GM19023 (cell line): ENCODE data around the gene SPTLC2.
A peak's percentile ranks its signal among the peaks of the same experiment; 100 is the strongest.
"Not testable (repeated sequence)": the region's sequence is repeated elsewhere in the genome, so short reads cannot be mapped to it uniquely, and the experiment has no call there.

ENCODE experiments used
- ATAC-seq: cut with Tn5 transposase; IDR thresholded peaks from one replicate; pipeline ENCODE4 v1.9.1; 2021; ENCODE audit warnings: mild to moderate bottlenecking, moderate library complexity; ENCODE audit not compliant: unreplicated experiment

Gene SPTLC2

DNA sequence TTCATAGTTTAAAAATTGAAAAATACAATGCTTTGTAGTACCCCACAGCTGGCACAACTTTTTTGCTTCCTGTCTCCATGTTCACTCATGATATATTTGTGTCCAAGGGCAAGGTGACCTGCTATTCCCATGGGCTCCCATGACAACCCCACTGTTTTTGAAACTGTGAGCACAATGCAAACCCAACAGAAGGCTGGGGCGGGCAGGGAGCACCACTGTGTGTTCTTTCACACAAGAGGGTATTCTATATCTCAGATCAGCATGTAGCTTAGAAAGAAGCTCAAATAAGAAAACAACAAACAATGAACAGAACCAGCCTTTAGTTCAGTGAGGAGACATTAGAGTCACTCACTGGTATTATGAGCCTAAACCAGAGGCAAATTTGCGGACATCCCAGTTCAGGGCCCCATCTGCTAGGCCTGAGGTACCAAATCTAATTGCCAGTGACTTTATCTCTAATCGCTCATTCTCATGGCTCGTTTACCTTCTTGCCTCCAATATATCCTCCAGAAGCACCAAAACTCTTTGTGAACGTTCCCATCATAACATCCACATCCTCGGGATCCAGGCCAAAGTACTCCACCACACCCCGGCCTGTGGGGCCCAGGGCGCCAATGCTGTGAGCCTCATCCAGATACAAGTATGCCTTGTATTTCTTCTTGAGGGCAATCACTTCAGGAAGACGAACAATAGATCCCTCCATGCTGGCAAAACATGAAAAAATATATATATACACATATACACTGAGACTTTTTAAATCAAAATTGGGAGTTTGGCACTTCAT lies 61.4 kb downstream of the SPTLC2 start:
- ATAC-seq = no peak

DNA sequence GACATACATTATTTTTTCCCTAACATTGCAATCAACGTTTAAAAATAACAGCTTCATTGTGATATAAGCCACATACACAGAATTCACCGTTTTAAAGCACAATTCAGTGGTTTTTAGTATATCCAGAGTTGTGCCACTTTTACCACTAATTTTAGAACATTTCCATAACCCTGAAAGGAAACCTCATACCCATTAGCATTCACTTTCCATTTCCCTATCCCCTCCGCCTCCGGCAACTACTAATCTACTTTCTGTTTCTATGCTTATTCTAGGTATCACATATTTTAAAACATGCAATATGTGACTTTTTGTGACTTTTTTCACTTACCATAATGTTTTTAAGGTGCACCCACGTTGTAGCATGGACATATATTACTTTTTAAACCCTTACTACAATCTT lies 62.2 kb downstream of the SPTLC2 start:
- peak; percentile 52 for ATAC-seq

DNA sequence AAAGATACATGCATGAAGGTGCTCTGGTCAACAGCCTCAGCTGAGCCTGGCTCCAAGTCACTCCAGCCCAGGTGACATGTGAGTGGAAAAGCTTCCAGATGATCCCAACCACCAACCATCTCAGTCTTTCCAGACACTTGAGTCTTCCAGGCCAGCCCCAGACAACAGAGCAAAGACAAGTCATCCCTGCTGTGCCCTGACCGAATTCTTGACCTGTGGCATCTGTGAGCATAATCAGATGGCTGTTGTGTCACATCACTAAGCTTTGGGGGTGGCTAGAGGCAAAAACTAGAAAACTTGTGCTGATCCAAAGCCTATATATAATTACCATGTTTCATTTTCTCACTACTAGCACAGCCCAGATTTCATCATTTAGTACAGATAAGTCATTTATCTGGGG lies 67.0 kb downstream of the SPTLC2 start:
- no peak for ATAC-seq

DNA sequence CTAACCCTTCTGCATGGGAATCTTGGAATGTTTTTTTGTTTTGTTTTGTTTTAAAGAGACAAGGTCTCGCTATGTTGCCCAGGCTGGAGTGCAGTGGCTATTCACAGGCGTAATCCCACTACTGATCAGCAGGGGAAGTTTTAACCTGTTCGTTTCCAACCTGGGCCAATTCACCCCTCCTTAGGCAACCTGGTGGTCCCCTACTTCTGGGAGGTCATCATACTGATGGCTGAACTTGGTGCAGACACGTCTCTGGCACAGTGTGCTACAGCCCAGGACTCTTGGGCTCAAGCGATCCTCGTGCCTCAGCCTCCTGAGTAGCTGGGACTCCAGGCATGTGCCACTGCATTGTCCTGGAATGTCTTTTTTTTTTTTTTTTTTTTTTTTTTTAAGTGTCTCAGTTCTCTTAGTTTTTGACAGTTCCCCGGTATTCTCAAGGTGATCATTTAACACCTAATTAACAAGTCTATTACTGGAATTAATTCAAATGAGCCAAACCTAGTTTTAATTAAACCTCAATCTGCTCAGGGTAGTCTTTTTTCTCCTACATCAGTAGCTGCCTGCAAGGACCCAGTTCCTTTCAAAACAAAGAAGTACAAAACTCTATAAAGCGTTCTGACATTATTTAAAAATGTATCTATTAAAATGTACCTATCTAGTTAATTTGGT lies 68.8 kb downstream of the SPTLC2 start:
- ATAC-seq = no peak

GRCh38 chr14:77545171-77545570 lies 71.3 kb downstream of the SPTLC2 start:
- ATAC-seq = not testable (repeated sequence)

DNA sequence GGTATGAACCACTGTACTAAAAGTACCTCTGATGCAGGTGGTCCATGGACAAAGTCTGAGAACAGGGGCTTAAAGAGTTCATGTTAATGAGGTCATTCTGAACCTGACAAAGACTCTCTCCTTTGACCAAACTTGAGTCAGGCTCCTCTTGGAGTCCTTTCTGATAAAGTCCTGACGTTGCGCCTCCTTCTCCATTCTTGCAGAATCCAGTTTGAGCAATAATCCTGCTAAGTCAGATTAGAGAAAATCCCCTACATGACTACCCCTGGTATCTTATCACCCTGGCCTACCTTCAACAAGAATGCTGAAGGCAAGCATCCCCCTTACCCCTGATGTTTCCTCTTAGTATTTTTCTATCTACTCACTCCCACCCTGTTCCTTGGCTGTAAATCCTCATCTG lies 71.9 kb downstream of the SPTLC2 start:
- ATAC-seq = no peak

GRCh38 chr14:77543637-77544334 lies 72.7 kb downstream of the SPTLC2 start:
- ATAC-seq = no peak

DNA sequence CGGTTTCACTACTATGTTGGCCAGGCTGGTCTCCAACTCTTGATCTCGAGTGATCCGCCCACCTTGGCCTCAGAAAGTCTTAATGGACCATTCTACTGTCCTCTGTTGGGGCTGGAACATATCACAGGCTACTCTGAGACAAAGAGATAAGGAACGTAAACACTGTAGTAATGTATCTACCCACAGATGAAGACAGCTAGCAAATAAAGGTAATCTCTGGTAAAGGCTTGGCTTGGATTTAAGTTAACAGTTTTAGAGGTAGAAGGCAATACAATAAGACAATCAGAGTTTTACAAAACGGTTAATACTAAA lies 73.2 kb downstream of the SPTLC2 start:
- ATAC-seq = no peak

- ATAC-seq = no peak
Measured at GRCh38 chr14:77542421-77543239, 73.8 kb downstream of the SPTLC2 start.

GRCh38 chr14:77541905-77542304 lies 74.5 kb downstream of the SPTLC2 start:
- ATAC-seq = no peak

DNA sequence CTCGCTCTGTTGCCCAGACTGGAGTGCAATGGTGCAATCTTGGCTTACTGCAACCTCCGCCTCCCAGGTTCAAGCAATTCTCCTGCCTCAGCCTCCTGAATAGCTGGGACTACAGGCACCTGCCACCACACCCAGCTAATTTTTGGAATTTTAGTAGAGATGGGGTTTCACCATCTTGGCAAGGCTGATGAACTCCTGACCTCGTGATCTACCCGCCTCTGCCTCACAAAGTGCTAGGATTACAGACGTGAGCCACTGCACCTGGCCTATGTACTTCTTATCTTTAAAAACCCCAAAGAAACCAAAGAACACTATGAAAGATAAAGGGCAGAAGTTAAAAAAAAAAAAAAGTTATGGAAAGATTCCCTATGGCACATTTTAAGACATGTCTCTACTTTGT lies 79.5 kb downstream of the SPTLC2 start:
- ATAC-seq = not testable (repeated sequence)

DNA sequence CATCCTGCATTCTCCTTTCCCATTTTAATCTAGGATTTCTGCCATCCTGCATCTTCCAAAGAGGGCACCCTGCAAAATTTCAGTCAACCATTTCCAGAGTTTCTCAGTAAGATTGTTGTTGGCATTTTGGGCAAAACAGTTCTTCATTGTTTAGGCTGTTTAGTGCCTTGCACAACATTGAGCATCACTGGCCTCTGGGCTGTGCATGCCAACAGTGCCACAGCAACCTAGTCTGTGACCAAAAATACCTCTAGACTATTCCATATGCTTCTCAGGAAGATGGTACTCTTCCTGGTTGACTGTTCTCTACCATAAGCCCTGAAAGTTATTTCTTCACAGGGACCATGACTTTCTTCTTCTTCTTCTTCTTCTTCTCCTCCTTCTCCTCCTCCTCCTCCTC lies 85.4 kb downstream of the SPTLC2 start:
- ATAC-seq = no peak

GRCh38 chr14:77529963-77530362 lies 86.5 kb downstream of the SPTLC2 start:
- no peak for ATAC-seq

GRCh38 chr14:77529213-77529612 lies 87.2 kb downstream of the SPTLC2 start:
- no peak for ATAC-seq

DNA sequence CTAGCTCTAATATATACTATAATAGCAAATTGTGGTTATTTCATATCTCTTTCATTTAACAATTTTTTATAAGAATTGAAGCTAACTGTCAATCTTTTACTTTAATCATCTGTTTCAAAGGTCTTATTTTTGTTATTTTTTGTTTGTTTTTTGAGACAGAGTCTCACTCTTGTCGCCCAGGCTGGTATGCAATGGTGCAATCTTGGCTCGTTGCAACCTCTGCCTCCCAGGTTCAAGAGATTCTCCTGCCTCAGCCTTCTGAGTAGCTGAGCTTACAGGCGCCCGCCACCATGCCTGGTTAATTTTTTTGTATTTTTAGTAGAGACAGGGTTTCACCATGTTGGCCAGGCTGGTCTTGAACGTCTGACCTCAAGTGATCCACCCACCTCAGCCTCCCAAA lies 87.7 kb downstream of the SPTLC2 start:
- ATAC-seq = not testable (repeated sequence)

DNA sequence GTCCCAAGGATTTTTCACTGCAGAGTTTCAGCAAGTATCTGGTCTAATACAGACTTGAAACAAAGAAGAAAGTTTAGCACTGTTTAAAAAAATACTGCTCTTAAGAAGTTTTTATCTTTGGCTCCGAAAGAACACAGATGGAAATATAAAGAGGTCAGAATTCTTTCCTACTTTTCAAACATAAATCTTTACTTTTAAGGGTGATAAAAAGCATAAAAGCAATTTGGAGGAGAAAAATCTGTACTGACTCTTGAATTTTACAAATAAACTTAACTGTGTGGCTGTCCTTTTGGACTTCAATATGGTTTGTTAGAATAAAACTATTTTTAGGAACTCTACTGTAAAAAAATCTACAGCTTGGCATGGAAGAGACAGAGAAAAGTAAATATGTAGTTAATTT lies 90.2 kb downstream of the SPTLC2 start:
- ATAC-seq = no peak

DNA sequence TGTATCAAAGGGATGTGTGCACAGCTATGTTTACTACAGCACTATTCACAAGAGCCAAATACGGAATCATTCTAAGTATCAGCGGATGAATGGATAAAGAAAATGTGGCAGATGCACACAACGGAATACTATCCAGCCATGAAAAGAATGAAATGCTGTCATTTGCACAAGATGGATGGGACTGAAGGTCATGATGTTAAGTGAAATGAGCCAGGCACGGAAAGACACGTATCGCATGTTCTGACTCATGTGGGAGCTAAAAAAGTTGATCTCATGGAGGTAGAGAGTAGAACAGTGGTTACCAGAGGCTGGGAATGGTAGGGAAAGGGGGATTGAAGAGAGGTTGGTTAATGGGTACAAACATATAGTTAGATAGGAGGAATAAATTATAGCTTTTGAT lies 91.9 kb downstream of the SPTLC2 start:
- ATAC-seq = no peak

GRCh38 chr14:77523109-77523508 lies 93.3 kb downstream of the SPTLC2 start:
- no peak for ATAC-seq

GRCh38 chr14:77520555-77520954 lies 95.9 kb downstream of the SPTLC2 start:
- no peak for ATAC-seq

- ATAC-seq = no peak
Measured at GRCh38 chr14:77516126-77516525, 100.3 kb downstream of the SPTLC2 start.

GRCh38 chr14:77511486-77512162 lies 104.8 kb downstream of the SPTLC2 start:
- no peak for ATAC-seq
